VCaP (cell line): ENCODE results near the gene PRKG1.

Experiments
- H3K27ac ChIP-seq: fragments of 450-650 bp; 2 replicates; pipeline ENCODE4 v1.5.1; 2017
- TF ChIP-seq, protein P1 (sequence below): fragments of 450-650 bp; conservative IDR thresholded peaks from 2 replicates; pipeline ENCODE4 v1.5.1; 2017; ENCODE audit warnings: mild to moderate bottlenecking, moderate library complexity

Gene PRKG1

DNA sequence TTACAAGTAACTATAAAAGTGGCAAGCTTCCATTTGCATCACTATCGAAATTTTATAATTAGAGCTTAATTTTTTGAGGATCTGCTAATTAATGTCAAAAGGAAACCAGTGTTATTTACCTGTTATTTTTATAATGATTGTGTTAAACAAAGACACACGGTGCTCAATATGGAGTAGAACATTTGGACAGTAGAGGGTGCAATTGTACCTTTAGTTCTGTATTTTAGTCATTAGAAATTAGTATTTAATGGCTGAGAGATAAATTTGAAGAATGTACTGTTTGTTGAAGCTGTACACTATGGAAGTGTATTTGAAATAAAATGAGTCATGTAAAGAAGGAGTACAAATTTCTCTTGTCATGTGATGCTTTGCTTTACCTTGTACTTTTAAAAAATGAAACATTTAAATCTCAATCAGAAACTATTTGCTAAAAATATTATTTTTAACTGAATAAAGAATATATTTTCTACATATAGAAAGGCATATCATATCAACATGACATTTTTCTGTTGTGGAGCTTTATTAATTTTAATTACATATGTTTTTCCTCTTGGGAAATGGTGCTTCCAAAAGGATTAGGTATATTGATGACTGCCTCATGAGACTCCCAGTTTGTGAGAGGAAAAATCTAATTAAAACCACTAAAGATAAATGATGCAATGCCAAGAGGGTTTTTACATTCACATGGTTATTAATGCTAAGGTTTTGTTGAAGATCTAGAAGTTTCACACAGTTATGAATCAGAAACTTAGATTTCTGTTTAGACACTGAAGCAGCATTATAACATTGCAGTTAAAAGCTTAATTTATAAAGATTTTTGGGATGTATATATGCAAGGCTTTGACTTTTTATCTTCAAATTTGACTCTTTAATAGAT is 10.4 kb upstream of the PRKG1 start:
- no peak overlapping the region for H3K27ac ChIP-seq
- TF ChIP-seq, protein P1, sequence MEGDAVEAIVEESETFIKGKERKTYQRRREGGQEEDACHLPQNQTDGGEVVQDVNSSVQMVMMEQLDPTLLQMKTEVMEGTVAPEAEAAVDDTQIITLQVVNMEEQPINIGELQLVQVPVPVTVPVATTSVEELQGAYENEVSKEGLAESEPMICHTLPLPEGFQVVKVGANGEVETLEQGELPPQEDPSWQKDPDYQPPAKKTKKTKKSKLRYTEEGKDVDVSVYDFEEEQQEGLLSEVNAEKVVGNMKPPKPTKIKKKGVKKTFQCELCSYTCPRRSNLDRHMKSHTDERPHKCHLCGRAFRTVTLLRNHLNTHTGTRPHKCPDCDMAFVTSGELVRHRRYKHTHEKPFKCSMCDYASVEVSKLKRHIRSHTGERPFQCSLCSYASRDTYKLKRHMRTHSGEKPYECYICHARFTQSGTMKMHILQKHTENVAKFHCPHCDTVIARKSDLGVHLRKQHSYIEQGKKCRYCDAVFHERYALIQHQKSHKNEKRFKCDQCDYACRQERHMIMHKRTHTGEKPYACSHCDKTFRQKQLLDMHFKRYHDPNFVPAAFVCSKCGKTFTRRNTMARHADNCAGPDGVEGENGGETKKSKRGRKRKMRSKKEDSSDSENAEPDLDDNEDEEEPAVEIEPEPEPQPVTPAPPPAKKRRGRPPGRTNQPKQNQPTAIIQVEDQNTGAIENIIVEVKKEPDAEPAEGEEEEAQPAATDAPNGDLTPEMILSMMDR = peak; percentile 82

DNA sequence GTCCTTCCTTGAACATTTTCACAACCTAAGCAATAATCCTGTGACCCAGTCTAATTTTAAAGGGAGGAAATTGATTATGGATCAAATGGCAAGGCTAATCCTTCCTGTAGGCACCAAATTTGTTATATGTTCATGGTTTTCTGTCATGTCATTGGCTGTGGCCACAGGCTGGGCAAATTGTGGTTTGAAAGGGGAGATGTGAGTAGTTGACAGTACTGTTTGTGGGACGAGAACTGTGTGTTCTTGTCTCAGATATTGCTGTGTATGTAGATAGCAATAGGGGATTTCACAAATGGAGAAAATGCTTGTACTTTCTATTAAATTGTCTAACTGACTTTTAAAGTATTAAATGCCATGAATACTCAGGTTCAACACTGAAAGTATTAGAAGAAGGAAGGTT is 8.1 kb upstream of the PRKG1 start:
- TF ChIP-seq, protein P1 = no peak
- no peak overlapping the region for H3K27ac ChIP-seq

DNA sequence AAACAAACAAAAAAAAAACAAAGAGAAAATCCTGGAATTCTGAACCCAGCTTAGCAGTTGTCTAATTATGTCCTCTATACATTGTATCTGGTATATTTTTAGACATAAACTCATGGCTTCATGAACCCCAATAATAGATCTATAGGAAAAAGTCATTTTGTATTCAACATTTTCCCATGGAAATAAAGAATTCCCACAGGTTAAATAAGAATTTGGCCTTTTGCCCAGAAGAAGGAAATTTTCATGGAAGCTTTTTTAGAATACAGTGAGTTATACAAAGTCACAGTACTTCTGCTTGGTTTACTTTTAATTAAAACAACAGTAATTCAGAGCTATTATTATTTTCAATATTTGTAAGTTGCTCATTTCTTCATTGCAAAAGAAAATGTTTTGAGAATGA is 2.1 kb upstream of the PRKG1 start:
- TF ChIP-seq, protein P1 = no peak
- H3K27ac ChIP-seq = no peak overlapping the region

DNA sequence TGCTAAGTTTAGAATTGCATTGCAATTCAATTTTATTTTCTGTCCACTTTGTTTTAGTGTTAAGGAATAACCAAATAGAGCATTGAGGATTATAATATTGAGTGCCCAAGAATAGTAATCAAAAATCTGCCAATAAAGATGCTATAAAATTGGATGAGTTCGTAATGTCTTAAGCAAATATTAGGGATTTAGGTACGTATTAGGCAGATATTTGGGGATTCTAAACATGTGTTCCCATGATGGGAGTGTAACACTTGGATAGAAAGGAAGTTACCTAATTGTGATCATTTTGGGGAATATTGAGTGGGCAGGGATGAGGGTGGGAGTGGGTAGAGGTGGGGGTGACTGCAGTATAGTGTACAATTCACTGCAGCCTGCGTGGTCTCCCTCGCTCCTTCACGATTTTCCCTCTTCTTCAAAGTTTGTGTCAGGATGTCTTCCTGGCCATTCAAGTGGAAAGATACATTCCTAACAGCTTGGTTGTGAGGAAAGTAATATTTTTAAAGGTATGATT is 1.3 kb upstream of the PRKG1 start:
- H3K27ac ChIP-seq = no peak overlapping the region
- TF ChIP-seq, protein P1 = no peak

DNA sequence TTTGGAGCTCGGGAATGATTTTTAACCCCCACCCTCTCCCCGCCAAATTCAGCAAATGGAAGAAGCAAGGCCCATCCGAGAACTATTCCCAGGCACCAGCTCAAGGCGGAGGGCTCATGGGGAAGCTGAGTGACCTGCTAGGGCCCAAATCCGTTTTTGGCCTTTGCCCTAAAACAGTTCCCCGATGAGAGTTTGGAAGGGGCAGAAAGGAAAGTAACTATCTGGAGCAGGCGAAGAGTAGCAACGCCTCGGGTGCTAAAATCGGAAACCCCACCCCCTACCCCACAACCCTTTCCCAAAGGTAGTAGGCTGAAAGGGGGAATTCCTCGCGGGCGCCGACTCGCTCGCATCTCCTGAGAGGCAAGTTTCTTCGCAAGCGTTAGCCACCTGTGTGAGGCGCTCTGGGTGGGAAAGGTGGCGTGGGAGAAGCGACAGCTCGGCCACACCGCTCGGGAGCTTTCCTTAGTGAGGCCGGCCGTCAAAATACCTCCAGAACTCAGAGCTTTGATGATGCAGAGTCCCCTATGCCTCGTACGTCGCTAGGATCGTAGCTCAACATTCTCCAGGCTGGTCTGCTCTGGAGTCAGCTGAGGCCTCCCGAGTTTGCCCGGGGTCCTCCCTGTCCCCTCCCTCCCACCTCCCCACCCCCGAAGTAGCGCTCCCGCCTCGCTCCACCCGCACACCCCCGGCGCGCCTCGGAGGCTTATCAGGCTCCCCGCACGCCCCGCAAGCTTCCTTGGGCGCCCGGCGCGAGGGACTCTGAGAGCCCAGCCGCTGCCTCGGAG is 642 bp upstream of the PRKG1 start:
- H3K27ac ChIP-seq = 0 out of 2 replicates have a peak overlapping the region, but pooled peaks have one; percentile 15
- TF ChIP-seq, protein P1 = no peak

DNA sequence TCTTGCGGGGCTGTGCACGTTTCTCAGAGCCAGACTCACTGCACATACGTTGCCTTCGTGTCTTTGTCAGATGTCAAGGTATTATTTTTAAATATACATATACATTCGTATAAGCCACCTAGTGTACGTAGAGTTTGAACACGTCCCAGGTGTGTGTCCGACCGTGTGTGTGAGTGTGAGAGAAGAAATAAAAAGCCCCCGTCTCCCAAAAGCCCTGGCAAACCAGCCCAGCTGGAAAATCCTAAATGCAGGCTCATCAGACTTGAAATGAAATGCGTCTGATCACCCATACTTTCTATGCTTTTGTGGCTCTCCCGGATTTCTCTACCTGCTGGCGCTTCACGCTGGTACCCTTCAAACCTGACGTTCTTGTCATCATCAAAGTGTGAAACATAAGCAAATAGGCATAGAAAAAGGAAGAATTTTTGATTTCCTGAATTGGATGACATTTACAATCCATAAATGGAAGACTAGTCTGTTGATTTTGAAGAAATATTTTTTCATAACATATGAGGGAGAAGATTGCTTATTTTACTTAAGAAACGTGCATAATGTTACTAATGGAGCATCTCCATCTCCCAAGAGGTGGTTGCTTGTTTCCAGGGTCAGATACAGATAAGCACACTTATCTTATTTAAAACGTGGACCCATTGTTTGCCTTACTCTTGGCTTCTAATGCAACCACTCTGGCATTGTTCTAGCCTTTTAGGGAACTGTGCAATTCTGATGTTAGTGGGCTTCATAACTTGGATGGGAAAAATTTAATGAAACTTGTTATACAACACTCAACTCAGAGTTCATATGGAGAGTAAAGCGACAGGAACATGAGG is 971 bp downstream of the PRKG1 start:
- TF ChIP-seq, protein P1 = no peak
- H3K27ac ChIP-seq = no peak overlapping the region

DNA sequence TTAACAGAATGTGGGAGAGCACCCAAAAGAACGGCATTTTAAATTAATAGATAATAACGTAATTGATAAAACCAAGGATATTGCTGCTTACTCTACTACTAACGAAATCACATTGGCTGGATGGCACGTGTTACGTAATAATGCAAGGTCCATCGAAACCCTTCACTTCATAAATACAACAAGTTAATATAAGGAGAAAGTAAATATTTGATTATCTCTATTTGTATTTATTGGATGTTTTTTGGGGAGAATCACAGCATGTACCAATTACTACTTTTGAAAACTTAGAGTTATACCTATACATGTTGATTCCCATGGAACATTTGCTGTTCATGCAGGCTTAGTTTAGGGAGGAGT is 1.6 kb downstream of the PRKG1 start:
- TF ChIP-seq, protein P1 = no peak
- H3K27ac ChIP-seq = no peak overlapping the region
